NCI-H128 (cell line): ENCODE data around the gene KRTCAP3.

Experiments
- DNase-seq: peaks from one replicate; lab custom pipeline; 2025; ENCODE audit not compliant: unreplicated experiment; lab: John Stamatoyannopoulos, UW

The KRTCAP3 gene

DNA sequence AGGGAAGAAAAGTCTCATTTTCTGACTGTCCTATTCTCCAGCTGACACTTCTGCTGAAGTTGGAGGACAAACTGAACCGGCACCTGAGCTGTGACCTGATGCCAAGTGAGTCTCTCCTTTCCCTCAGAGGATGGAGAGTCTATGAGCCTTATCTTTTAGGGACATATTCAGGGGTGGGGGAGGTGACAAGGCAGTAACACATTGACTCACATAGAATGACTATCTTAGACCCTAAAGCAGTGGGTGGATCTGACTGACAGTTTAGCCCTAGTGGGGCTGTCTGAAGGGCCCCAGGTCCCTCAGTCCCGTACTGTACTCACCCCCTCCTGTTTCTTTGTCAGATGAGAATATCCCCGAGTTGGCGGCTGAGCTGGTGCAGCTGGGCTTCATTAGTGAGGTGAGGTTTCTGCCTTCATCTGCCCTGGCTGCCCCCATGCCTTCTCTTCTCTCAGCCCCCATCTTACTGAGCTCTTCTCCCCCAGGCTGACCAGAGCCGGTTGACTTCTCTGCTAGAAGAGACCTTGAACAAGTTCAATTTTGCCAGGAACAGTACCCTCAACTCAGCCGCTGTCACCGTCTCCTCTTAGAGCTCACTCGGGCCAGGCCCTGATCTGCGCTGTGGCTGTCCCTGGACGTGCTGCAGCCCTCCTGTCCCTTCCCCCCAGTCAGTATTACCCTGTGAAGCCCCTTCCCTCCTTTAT lies 805 bp upstream of the KRTCAP3 start:
- DNase-seq: no peak

GRCh38 chr2:27442920-27443282 lies 720 bp downstream of the KRTCAP3 start:
- DNase-seq: no peak

- no peak for DNase-seq
Observed at GRCh38 chr2:27445155-27445554, 3.0 kb downstream of the KRTCAP3 start.

DNA sequence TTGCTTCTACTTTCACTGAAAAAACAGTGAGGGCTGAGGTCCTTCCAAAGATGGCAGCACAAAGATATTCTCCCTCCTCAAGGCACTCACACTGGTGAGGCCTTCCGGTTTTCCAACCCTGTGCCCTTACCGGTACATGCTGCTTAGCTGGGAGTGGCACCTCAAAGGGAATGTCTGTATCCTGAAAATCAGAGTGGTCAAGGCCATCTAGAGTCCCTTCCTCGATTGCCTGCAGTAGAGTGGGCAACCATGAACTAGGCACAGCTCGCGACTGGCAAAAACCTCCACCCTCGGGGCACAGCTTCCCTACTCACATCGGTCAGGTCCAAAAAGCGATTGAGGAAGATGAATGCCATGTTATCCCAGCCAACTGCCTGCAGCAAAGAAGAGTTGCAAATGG lies 3.4 kb downstream of the KRTCAP3 start:
- no peak for DNase-seq

- no peak for DNase-seq
Observed at GRCh38 chr2:27446057-27446456, 3.9 kb downstream of the KRTCAP3 start.

- no peak for DNase-seq
Observed at GRCh38 chr2:27448381-27448780, 6.2 kb downstream of the KRTCAP3 start.

- no peak for DNase-seq
Observed at GRCh38 chr2:27451095-27451494, 8.9 kb downstream of the KRTCAP3 start.

- DNase-seq: no peak
Observed at GRCh38 chr2:27453968-27454367, 11.8 kb downstream of the KRTCAP3 start.

- no peak for DNase-seq
Observed at GRCh38 chr2:27461118-27461517, 18.9 kb downstream of the KRTCAP3 start.

DNA sequence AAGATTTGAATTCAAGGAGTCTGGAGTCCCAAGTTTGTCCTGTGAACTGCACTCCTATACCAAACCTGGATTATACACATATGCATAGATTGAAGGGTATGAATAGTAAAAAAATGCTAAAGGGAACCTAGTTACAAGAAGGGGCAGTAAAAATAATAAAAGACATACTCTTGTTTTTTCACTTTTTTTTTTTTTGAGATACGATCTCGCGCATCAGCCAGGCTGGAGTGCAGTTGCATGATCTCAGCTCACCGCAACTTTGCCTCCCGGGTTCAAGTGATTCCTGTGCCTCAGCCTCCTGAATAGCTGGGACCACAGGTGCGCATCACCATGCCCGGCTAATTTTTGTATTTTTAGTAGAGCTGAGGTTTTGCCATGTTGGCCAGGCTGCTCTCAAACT lies 22.3 kb downstream of the KRTCAP3 start:
- no peak for DNase-seq

DNA sequence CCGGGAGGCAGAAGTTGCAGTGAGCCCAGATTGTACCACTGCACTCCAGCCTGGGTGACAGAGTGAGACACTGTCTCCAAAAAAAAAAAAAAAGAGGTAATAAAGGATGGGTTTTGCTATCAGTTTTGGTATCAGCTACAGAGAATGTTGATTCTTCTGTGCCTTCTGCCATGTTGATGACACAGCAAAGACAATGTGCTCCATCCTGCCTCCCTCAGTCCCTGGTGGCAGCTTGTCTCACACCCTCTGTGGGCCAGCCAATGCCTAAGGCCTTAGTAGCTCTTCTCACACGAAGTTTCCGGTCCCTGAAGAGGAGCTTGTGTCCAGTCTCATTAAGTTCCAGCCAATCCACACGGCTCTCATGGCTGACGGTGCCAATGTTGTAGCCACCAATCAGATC lies 29.8 kb downstream of the KRTCAP3 start:
- no peak for DNase-seq

GRCh38 chr2:27485496-27485895 lies 43.3 kb downstream of the KRTCAP3 start:
- DNase-seq: no peak

GRCh38 chr2:27489118-27489497 lies 46.9 kb downstream of the KRTCAP3 start:
- no peak for DNase-seq

DNA sequence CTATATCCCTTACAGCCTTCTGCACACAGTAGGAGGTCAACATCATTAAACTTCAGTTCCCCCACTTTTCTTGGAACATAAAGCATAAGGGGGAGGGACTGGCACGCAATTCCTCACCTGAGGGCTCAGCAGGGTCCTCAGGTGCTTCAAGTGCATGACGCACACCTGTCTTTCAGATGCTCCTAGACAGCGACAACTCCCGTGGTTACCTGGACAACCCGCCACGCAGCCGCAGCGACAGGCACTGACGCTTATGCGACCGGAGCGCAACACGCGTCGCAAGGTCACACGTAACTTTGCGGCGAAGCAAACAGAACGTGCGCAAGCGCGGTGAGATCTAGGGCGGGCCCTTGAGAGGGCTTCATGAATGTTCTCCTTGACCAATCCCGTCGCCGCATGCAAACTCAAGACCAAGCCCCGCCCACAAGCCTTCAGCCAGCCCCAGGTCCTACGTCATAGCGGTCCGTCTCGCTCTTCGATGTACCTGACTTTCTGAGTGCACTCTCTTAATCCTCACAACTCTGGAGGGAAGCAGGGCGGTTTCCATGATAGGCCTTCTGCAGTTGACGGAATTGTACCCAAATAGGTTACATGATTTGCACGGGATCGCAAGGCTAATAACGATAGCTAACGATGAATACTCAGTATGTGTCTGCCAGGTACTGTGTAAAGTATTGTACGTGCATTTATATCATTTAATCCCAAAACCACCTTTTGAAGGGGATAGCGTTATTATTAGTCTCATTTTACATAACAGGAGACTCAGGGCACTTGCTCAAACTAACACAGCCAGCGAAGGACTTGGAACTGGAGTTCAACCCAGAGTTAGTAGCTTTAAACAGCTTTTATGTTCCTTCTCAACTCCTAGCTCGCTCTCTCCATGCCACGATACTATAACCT lies 47.6 kb downstream of the KRTCAP3 start, which contains the start of gene IFT172:
IFT172 (minus strand) TSS at position 246 of the 900 bp plus-strand sequence; CDS start at position 156, 90 bp downstream.
- DNase-seq: peak; percentile 100

- no peak for DNase-seq
Observed at GRCh38 chr2:27492557-27492956, 50.4 kb downstream of the KRTCAP3 start.

- DNase-seq: no peak
Observed at GRCh38 chr2:27493948-27494283, 51.7 kb downstream of the KRTCAP3 start.
